Fibroblast of lung (primary cell): ENCODE data around the gene CEP78. TPM values are rescaled to one million over a fixed set of nuclear protein-coding genes. Genes with fewer than 3 reads are reported as not detected.
"Not testable (repeated sequence)": the region's sequence is repeated elsewhere in the genome, so short reads cannot be mapped to it uniquely, and the experiment has no call there.

Experiments
- DNase-seq, 2 donors: peaks; one replicate each; pipeline versions ENCODE4 v3.0.0 to v3.0.0-alpha.2; 2010; ENCODE audit warnings: low read depth in 2 of 2
- H2AFZ ChIP-seq: 2 replicates; pipeline ENCODE4 v1.5.1; 2012; ENCODE audit warnings: low read length, control low read depth, inconsistent platforms
- H3K27ac ChIP-seq: 2 replicates; pipeline ENCODE4 v1.5.1; 2011; ENCODE audit warnings: low read length, control low read depth; ENCODE audit not compliant: insufficient read depth
- H3K27me3 ChIP-seq: 2 replicates; pipeline ENCODE4 v1.5.1; 2011; ENCODE audit warnings: mild to moderate bottlenecking, low read length; ENCODE audit not compliant: control insufficient read depth, insufficient read depth
- H3K36me3 ChIP-seq: 2 replicates; pipeline ENCODE4 v1.5.1; 2011; ENCODE audit warnings: low read length; ENCODE audit not compliant: control insufficient read depth, insufficient read depth
- H3K4me1 ChIP-seq: 2 replicates; pipeline ENCODE4 v1.5.1; 2011; ENCODE audit warnings: low read length; ENCODE audit not compliant: control insufficient read depth, insufficient read depth; ENCODE audit errors: extremely low read depth
- H3K4me2 ChIP-seq: 2 replicates; pipeline ENCODE4 v1.5.1; 2011; ENCODE audit warnings: low read length, control low read depth; ENCODE audit not compliant: insufficient read depth; ENCODE audit errors: extremely low read depth
- H3K4me3 ChIP-seq, 4 experiments: fragments of 200-600 bp in 1 of 4; sonication (generic) in 1 of 4; replicated peaks in 1 of 4; 2 replicates each; pipeline ENCODE4 v1.5.1; 2011 to 2016; ENCODE audit warnings: low read length in 4 of 4, low read depth in 3 of 4, mild to moderate bottlenecking in 3 of 4, control low read depth in 2 of 4, inconsistent platforms in 1 of 4, mixed read lengths in 1 of 4; ENCODE audit not compliant: insufficient read depth in 1 of 4; ENCODE audit errors: control extremely low read depth in 1 of 4
- H3K79me2 ChIP-seq: 2 replicates; pipeline ENCODE4 v1.5.1; 2012; ENCODE audit warnings: mild to moderate bottlenecking, low read length, inconsistent platforms; ENCODE audit not compliant: control insufficient read depth, insufficient read depth
- H3K9ac ChIP-seq: 2 replicates; pipeline ENCODE4 v1.5.1; 2011; ENCODE audit warnings: mild to moderate bottlenecking, low read length, control low read depth; ENCODE audit not compliant: insufficient read depth
- H3K9me3 ChIP-seq: 2 replicates; pipeline ENCODE4 v1.5.1; 2012; ENCODE audit warnings: low read depth, low read length; ENCODE audit not compliant: control insufficient read depth, insufficient read depth
- H4K20me1 ChIP-seq: 2 replicates; pipeline ENCODE4 v1.5.1; 2011; ENCODE audit warnings: low read length; ENCODE audit not compliant: control insufficient read depth, insufficient read depth; ENCODE audit errors: extremely low read depth
- CTCF ChIP-seq, 2 donors: IDR thresholded peaks in 1 of 2; conservative IDR thresholded peaks in 1 of 2; 1 replicate in 1 of 2; 2 replicates in 1 of 2; pipeline ENCODE4 v1.5.1; 2011 to 2012; ENCODE audit warnings: low read length in 2 of 2, control low read depth in 1 of 2, inconsistent platforms in 1 of 2, low read depth in 1 of 2, mild to moderate bottlenecking in 1 of 2
- EZH2 ChIP-seq: IDR thresholded peaks from 2 replicates; pipeline ENCODE4 v1.5.1; 2012; ENCODE audit warnings: low read length, control low read depth, mild to moderate bottlenecking; ENCODE audit errors: missing control alignments
- polyA plus RNA-seq, 2 donors: library from polyadenylated mRNA; depleted of rRNA in 1 of 2; stranded (reverse) in 1 of 2; unstranded in 1 of 2; fragments of >200 nt; gene quantifications; 2 replicates each; pipeline ENCODE4 v1.2.1, GENCODE V29; 2011 to 2012; ENCODE audit warnings: missing spikeins in 1 of 2
- total RNA-seq: library from RNA; depleted of rRNA; stranded (reverse); fragments of >200 nt; gene quantifications from 2 replicates; pipeline ENCODE4 v1.2.1, GENCODE V29; 2014

The CEP78 gene
- total and polyA plus RNA-seq, 2 donors (not counting 1 experiment from before 2014, with no cell fraction given), result 8.9 to 10.4 TPM

GRCh38 chr9:78221425-78221824 lies 14.4 kb upstream of the CEP78 start:
- H3K27ac ChIP-seq, result no peak overlapping the region
- H3K27me3 ChIP-seq, result no peaks in the 10 kb centered on the region
- H3K9ac ChIP-seq, result no peak overlapping the region
- no peak overlapping the region for H3K4me3 ChIP-seq
- H3K79me2 ChIP-seq, result no peaks in the 10 kb centered on the region
- no peaks in the 10 kb centered on the region for H3K4me1 ChIP-seq
- no peaks in the 10 kb centered on the region for H4K20me1 ChIP-seq
- no peaks in the 10 kb centered on the region for H3K36me3 ChIP-seq
- no peak for TF ChIP-seq CTCF (conservative IDR thresholded peaks at IDR 0.05 in 1 of 2, IDR thresholded peaks at IDR 0.05 in 1 of 2; ENCODE audit: low read depth in 1 of 2, low read length in 2 of 2)
- no peak for TF ChIP-seq EZH2
- H2AFZ ChIP-seq, result no peak overlapping the region
- H3K4me2 ChIP-seq, result no peak overlapping the region
- DNase-seq, result peak in 1 of 2 donors; percentile 16
- H3K9me3 ChIP-seq, result no peaks in the 10 kb centered on the region

GRCh38 chr9:78221841-78222240 lies 14.0 kb upstream of the CEP78 start:
- H2AFZ ChIP-seq, DNase-seq, H3K36me3 ChIP-seq, H3K9ac ChIP-seq, H3K79me2 ChIP-seq, H3K27me3 ChIP-seq, H3K4me2 ChIP-seq, H3K4me3 ChIP-seq, H3K27ac ChIP-seq, H3K4me1 ChIP-seq, H3K9me3 ChIP-seq, H4K20me1 ChIP-seq: not testable (repeated sequence)

- no peaks in the 10 kb centered on the region for H3K4me1 ChIP-seq
- H3K4me3 ChIP-seq, result no peak overlapping the region
- no peaks in the 10 kb centered on the region for H3K36me3 ChIP-seq
- no peaks in the 10 kb centered on the region for H3K27me3 ChIP-seq
- H4K20me1 ChIP-seq, result no peaks in the 10 kb centered on the region
- H3K4me2 ChIP-seq, result no peak overlapping the region
- H3K9ac ChIP-seq, result no peak overlapping the region
- no peak for DNase-seq
- no peak overlapping the region for H2AFZ ChIP-seq
- TF ChIP-seq CTCF (conservative IDR thresholded peaks at IDR 0.05 in 1 of 2, IDR thresholded peaks at IDR 0.05 in 1 of 2; ENCODE audit: low read depth in 1 of 2, low read length in 2 of 2) (no peak), EZH2 (no peak)
- no peaks in the 10 kb centered on the region for H3K9me3 ChIP-seq
- H3K79me2 ChIP-seq, result no peaks in the 10 kb centered on the region
- H3K27ac ChIP-seq, result no peak overlapping the region
These were observed 5.1 kb upstream of the CEP78 start for GRCh38 chr9:78230761-78231160.

GRCh38 chr9:78232471-78232870 lies 3.4 kb upstream of the CEP78 start:
- H3K4me3 ChIP-seq, DNase-seq, H3K36me3 ChIP-seq, H3K9ac ChIP-seq, H3K4me2 ChIP-seq, H3K79me2 ChIP-seq, H4K20me1 ChIP-seq, H3K4me1 ChIP-seq, H3K9me3 ChIP-seq, H3K27ac ChIP-seq, H3K27me3 ChIP-seq, H2AFZ ChIP-seq: not testable (repeated sequence)
